ENCODE measurements around the gene POPDC2.
"Not testable (repeated sequence)": the region's sequence is repeated elsewhere in the genome, so short reads cannot be mapped to it uniquely, and the experiment has no call there.

POPDC2 gene

DNA sequence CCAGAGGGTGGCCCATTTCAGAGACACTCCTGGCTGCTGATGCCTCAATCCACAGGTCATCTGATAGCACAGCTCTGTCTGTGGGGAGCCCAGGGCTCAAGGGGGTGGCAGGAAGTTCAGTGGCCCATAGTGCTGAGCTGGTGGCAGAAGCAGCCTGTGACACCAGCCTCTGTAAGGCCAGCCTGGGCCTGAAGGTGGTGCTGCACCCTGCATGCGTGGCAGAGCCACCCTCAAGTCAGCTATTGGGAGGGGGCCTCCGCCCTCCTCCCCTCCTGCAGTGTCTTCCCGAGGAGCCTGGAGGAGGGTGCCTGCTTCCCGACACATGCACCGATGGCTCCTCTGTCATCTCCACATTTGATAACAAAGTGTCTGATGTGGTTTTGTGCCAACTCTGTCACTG lies 59.7 kb downstream of the POPDC2 start:
- peak; percentile 94 for ATAC-seq (ENCODE audit: low read depth)
- DNase-seq (ENCODE audit: low spot score in 2 of 2) = peak in 1 of 2 donors; percentile 14

DNA sequence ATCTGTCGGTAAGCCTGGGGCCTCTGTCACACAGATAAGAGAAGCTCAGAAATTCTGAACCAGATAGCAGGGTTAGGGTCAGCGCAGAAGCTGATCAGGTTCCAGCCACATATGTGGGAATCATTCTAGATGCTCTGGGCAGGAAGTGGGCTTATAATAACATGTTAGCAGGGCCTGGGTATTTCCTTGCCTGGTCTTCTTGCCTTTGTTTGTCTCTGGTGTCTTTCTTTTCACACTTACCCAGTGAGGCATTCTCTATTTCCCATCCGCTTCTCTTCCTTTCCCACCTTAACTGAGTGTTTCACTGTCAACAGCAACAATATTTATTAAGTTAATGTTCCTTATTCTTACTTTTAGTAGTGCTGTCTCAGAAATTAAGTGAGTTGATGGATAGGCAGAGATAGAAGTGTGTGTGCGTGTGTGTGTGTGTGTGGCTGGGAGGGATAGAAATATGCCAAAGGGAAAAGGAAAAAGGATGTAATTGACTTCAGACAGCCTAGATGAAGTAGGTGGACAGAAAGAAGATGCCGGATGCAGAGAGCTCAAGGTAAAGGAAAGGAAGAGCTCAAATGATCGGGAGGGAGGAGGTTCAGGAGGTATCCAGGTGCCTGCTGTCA lies 60.7 kb downstream of the POPDC2 start:
- no peaks in the 10 kb centered on the region for H3K36me3 Mint-ChIP-seq
- no peaks in the 10 kb centered on the region for H3K27me3 Mint-ChIP-seq
- ATAC-seq (ENCODE audit: low read depth) = no peak
- no peak overlapping the region for H3K4me3 Mint-ChIP-seq
- H3K27ac Mint-ChIP-seq = no peak overlapping the region
- DNase-seq (ENCODE audit: low spot score in 2 of 2) = no peak
- H3K4me1 Mint-ChIP-seq = peaks cover 28% of the 10 kb centered on the region
- no peaks in the 10 kb centered on the region for H3K9me3 Mint-ChIP-seq

More for the DNA sequence above, 59.7 kb downstream of the POPDC2 start:
- peak overlapping the region; percentile 49 for H3K27ac Mint-ChIP-seq
- H3K4me1 Mint-ChIP-seq = peaks cover 27% of the 10 kb centered on the region
- H3K36me3 Mint-ChIP-seq = no peaks in the 10 kb centered on the region
- no peaks in the 10 kb centered on the region for H3K27me3 Mint-ChIP-seq
- no peaks in the 10 kb centered on the region for H3K9me3 Mint-ChIP-seq
- no peak overlapping the region for H3K4me3 Mint-ChIP-seq

DNA sequence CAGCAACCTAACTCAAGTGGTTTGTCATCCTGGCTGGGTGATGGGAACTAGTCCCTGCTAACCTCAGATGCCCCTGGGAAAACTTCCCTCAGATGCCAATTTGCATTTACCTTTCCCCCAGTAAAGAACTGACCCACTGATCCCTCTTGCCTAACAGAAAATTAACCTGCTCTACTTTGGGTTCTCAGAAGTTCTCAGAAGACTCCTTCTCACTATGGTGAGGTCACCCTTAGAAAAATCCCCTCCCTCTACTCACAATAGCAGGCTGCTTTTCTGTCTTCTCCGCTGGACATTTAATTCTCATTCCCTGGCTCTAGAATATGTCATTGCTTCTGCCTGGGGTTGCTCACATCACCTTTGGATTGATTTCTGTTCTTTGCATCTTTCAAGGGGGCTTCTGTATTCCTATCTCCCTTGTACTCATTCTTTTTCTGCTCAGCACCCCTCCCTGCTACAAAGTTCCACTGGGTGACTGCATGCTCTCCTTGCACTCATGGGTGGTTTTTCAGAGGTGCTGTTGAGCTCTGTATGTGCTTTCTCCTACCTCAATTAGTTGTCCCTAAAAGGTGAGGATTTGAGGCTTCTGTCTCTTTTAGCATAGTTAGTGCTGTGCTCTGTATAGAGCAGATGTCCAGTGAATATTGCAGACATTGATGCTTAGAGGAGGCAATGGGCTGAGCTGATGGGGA lies 61.8 kb downstream of the POPDC2 start:
- ATAC-seq (ENCODE audit: low read depth) (no peak), DNase-seq (ENCODE audit: low spot score in 2 of 2) (no peak)
- Mint-ChIP-seq H3K36me3 (no peaks in the 10 kb centered on the region), H3K27ac (peak overlapping the region; percentile 33), H3K27me3 (no peaks in the 10 kb centered on the region), H3K9me3 (no peaks in the 10 kb centered on the region), H3K4me3 (no peak overlapping the region), H3K4me1 (peaks cover 28% of the 10 kb centered on the region)

DNA sequence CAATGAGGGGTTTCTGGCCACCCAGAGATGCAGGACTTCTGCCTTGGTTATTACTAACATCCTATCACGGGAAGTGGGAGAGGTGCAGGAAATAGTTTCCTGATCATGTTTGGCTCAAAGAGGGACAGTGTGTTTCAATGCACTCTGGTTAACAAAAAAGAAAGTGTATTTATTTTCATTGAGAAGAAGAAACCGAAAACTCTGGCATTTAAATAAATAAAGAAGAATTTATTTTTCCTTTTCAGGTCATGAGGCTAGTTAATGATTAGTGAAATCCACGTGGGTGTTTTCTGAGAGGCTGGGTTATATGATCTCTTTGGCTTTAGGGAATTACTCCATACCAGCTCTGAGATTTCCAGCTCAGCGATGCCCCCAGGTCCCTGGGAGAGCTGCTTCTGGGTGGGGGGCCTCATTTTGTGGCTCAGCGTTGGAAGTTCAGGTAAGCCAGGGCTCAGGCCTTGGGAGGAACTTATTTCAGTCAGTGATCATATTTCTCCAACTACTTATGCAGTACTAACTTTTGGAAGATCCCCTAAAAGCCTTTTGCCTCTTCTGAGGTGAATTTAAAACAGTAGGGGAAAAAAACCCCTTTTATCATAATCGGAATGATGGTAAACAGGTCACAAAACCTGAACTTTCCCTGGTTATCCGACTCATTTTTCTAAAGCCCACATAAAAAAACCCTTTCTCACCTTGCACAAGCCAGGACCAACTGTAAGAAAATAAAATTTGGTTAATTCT lies 62.7 kb downstream of the POPDC2 start, which contains the start of gene PLA1A:
TSS of gene PLA1A (plus strand) at position 338 of the 741 bp plus-strand sequence. CDS start at position 367, 29 bp downstream.
- no peak within 1 kb of the TSS for H3K4me3 Mint-ChIP-seq
- H3K9me3 Mint-ChIP-seq = no peaks in the 10 kb centered on the region
- no peaks in the 10 kb centered on the region for H3K27me3 Mint-ChIP-seq
- no peaks in the 10 kb centered on the region for H3K36me3 Mint-ChIP-seq
- peak within 1 kb of the TSS; percentile 33 for H3K27ac Mint-ChIP-seq
- peaks cover 27% of the 10 kb centered on the region for H3K4me1 Mint-ChIP-seq
- no peak for ATAC-seq (ENCODE audit: low read depth)
- DNase-seq (ENCODE audit: low spot score in 2 of 2) = no peak

DNA sequence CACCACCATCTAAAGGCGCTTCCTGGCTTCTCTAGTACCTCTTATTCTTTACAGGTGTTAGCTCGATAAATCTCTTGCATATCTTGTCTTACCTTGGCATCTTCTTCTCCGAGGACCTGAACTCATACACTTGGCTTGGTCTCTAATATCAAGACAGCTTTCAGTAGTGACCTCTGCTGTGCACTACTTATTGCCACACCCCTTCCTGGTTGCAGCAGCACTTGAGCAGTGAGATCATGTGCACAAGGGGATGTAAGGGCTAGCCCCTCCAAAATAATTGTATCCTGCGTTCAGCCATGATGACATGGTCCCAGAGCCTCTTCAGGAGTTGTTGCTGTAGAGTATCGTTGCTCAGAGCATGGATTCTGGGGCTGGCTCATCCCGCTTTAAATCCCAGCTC lies 64.0 kb downstream of the POPDC2 start:
- Mint-ChIP-seq H3K9me3 (no peaks in the 10 kb centered on the region), H3K27me3 (no peaks in the 10 kb centered on the region), H3K4me1 (peaks cover 25% of the 10 kb centered on the region), H3K4me3 (peak overlapping the region; percentile 45), H3K27ac (peak overlapping the region; percentile 11), H3K36me3 (no peaks in the 10 kb centered on the region)
- no peak for ATAC-seq (ENCODE audit: low read depth)
- no peak for DNase-seq (ENCODE audit: low spot score in 2 of 2)

DNA sequence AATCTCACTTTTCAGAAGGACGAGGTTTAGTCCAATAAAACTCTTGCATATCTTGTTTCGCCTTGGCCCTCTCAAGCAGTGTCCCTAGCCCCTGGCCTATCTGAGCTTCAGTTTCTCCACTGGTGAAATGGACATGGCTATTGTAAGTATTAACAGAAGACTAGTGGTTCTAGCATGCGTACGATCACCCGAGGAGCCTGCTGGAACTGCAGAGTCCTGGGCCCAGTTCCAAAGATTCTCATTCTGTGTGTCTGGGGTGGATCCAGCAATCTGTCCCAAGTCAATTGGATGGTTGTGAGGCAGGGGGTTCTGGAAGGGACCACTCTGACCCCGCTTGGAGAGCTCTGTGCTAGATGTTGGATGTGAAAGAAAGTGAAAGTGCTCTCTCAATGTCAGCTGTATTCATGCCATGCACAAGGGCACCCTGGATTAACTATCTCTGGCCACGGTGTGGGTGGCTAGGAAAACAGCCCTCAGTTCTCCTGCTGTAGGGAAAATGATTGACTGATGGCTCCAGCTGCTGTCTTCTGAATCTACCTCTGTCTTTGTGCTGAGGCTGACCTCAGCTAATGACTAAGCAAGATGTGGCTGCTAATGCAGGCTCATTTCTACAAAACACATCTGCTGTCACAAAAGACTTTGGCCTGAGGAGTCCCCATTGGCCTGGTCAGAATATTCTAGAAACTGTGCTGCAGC lies 64.6 kb downstream of the POPDC2 start:
- Mint-ChIP-seq H3K4me1 (peaks cover 25% of the 10 kb centered on the region), H3K27ac (peak overlapping the region; percentile 11), H3K9me3 (no peaks in the 10 kb centered on the region), H3K27me3 (no peaks in the 10 kb centered on the region), H3K4me3 (peak overlapping the region; percentile 43), H3K36me3 (no peaks in the 10 kb centered on the region)
- DNase-seq (ENCODE audit: low spot score in 2 of 2) (no peak), ATAC-seq (ENCODE audit: low read depth) (no peak)

DNA sequence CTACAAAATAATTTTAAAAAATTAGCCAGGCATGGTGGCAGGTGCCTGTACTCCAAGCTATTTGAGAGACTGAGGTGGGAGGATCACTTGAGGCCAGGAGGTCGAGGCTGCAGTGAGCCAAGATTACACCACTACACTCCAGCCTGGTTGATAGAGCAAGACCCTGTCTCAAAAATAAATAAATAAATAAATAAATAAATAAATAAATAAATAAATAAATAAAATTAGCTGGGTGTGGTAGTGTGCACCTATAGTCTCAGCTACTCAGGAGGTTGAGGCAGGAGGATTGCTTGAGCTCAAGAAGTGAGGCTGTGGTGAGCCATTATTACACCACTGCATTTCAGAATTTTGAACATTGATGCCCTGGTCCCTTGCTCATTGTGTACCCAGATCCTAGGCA lies 65.5 kb downstream of the POPDC2 start:
- H3K27ac Mint-ChIP-seq; H3K9me3 Mint-ChIP-seq; DNase-seq (ENCODE audit: low spot score in 2 of 2); ATAC-seq (ENCODE audit: low read depth); H3K4me3 Mint-ChIP-seq; H3K36me3 Mint-ChIP-seq; H3K27me3 Mint-ChIP-seq: not testable (repeated sequence)
- peaks cover 27% of the 10 kb centered on the region for H3K4me1 Mint-ChIP-seq

DNA sequence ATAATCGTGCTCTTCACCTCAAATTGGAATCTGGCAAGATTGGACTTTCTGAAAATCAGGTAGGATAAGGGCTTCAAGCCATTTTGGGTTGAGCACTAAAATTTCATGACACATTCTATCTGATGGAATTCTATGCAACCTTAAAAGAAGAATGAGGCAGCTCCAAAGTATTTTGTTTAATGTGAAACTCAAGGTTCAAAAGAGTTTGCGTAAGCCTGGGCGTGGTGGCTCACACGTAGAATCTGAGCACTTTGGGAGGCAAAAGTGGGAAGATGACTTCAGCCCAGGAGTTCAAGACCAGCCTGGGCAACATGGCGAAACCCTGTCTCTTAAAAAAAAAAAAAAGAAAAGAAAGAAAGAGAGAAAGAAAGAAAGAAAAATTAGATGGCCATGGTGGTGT lies 66.3 kb downstream of the POPDC2 start:
- ATAC-seq (ENCODE audit: low read depth) (no peak), DNase-seq (ENCODE audit: low spot score in 2 of 2) (no peak)
- H3K9me3 Mint-ChIP-seq = no peaks in the 10 kb centered on the region
- no peak overlapping the region for H3K27ac Mint-ChIP-seq
- no peak overlapping the region for H3K4me3 Mint-ChIP-seq
- H3K27me3 Mint-ChIP-seq = no peaks in the 10 kb centered on the region
- H3K4me1 Mint-ChIP-seq = peaks cover 27% of the 10 kb centered on the region
- peaks cover 7% of the 10 kb centered on the region for H3K36me3 Mint-ChIP-seq

DNA sequence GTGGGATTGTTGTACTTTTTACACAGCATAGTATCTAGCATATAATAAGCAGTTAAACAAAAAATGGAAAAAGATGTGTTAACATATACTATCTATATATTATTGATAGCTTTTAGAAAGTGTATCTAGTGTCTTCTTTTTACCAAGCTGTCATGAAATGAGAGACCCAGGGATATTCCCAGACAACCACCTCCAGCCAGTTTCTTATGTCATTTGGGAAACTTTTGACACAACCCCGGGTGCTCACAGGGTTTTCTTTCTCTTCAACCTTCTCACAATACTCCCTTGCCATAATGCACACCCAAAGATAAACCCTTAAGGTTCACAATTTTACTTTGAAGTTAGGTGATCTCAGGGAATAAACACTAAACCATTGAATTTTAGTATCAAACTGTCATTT lies 67.5 kb downstream of the POPDC2 start:
- H3K4me1 Mint-ChIP-seq = peaks cover 31% of the 10 kb centered on the region
- DNase-seq (ENCODE audit: low spot score in 2 of 2) (no peak), ATAC-seq (ENCODE audit: low read depth) (no peak)
- peaks cover 10% of the 10 kb centered on the region for H3K36me3 Mint-ChIP-seq
- no peak overlapping the region for H3K27ac Mint-ChIP-seq
- no peaks in the 10 kb centered on the region for H3K9me3 Mint-ChIP-seq
- H3K4me3 Mint-ChIP-seq = no peak overlapping the region
- no peaks in the 10 kb centered on the region for H3K27me3 Mint-ChIP-seq

Data from memory B cell (primary cell).